Brain microvascular endothelial cell (primary cell): Measurements from ENCODE around the gene ZDHHC11B.

ENCODE experiments used
- DNase-seq: peaks from one replicate; pipeline ENCODE4 v3.0.0-alpha.2; 2020
- H3K27ac ChIP-seq: fragments of 250-450 bp; sonication (Bioruptor Pico); 2 replicates; pipeline ENCODE4 v1.5.1; 2020; ENCODE audit warnings: mild to moderate bottlenecking, moderate library complexity
- H3K27me3 ChIP-seq: fragments of 250-450 bp; sonication (Bioruptor Pico); replicated peaks from 2 replicates; pipeline ENCODE4 v1.5.1; 2020; ENCODE audit warnings: mild to moderate bottlenecking
- H3K36me3 ChIP-seq: fragments of 250-450 bp; sonication (Bioruptor Pico); replicated peaks from 2 replicates; pipeline ENCODE4 v1.5.1; 2020; ENCODE audit warnings: mild to moderate bottlenecking
- H3K4me3 ChIP-seq: 2 replicates; pipeline ENCODE4 v1.5.1; 2011; ENCODE audit warnings: low read depth, mild to moderate bottlenecking, control low read depth, low read length, moderate library complexity
- in situ Hi-C: cut with HindIII; loops from 2 replicates; pipeline ENCODE4 v1.10.0; 2017; ENCODE audit warnings: low sequenced_read_pairs, low pct_ligation_motif_present
- TF ChIP-seq, protein P1 (sequence below): IDR thresholded peaks from 2 replicates; pipeline ENCODE4 v1.5.1; 2011; ENCODE audit warnings: low read depth, mild to moderate bottlenecking, moderate library complexity, low read length, control low read depth, inconsistent platforms; ENCODE audit errors: missing control alignments

Gene ZDHHC11B

DNA sequence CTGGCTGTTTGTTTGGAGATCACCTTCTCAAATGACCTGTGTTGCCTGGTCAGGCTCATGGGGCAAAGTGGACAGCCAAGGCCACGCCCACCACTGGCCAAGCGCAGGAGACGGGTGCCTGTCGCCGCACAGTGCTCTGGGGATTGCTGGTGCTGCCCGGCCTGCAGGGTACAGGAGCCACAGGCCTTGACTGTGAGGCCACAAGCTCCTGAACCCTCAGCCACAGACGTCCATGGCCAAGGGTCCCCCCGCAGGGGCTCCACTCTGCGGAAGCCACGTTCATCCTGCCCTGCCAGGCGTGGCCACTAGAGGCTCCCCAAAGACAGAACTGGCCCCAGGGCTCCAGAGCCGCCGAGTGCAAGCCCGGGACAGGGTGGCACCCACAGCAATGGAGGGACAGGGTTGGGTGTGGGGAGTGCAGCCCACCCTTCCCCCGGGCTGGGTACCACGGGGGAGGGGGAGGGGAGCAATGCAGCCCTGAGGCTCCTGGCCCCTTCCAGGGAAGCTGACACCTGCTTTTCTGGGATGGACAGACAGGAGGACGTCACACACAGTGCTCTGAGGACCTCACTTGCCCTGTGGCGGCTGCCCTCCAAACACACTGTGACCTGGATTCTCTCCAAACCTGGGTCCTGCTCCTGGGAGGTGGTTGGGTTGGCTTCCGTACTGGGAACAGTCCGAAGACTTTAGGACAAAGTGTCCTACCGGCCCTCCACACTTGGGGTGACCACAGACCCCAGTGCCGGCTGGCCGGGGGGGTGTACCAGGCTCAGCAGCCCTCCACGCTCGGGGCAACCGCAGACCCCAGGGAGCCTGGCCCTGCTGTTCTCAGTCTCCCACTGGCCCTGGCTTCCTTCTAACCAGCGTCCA, 112.8 kb downstream of the ZDHHC11B start:
- Histone ChIP-seq H3K27ac (peak overlapping the region; percentile 37), H3K36me3 (peaks cover 2% of the 10 kb centered on the region), H3K4me3 (peak overlapping the region; percentile 15), H3K27me3 (peaks cover 6% of the 10 kb centered on the region)
- TF ChIP-seq, protein P1, sequence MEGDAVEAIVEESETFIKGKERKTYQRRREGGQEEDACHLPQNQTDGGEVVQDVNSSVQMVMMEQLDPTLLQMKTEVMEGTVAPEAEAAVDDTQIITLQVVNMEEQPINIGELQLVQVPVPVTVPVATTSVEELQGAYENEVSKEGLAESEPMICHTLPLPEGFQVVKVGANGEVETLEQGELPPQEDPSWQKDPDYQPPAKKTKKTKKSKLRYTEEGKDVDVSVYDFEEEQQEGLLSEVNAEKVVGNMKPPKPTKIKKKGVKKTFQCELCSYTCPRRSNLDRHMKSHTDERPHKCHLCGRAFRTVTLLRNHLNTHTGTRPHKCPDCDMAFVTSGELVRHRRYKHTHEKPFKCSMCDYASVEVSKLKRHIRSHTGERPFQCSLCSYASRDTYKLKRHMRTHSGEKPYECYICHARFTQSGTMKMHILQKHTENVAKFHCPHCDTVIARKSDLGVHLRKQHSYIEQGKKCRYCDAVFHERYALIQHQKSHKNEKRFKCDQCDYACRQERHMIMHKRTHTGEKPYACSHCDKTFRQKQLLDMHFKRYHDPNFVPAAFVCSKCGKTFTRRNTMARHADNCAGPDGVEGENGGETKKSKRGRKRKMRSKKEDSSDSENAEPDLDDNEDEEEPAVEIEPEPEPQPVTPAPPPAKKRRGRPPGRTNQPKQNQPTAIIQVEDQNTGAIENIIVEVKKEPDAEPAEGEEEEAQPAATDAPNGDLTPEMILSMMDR, result peak; percentile 97
- in situ Hi-C loops, result no loop called here
- peak; percentile 51 for DNase-seq

GRCh38 chr5:670396-671270, 113.9 kb downstream of the ZDHHC11B start:
- TF ChIP-seq, protein P1, result no peak
- Histone ChIP-seq H3K4me3 (no peak overlapping the region), H3K27me3 (peaks cover 6% of the 10 kb centered on the region), H3K27ac (peak overlapping the region; percentile 59), H3K36me3 (peaks cover 2% of the 10 kb centered on the region)
- no peak for DNase-seq
- in situ Hi-C loops, result no loop called here

DNA sequence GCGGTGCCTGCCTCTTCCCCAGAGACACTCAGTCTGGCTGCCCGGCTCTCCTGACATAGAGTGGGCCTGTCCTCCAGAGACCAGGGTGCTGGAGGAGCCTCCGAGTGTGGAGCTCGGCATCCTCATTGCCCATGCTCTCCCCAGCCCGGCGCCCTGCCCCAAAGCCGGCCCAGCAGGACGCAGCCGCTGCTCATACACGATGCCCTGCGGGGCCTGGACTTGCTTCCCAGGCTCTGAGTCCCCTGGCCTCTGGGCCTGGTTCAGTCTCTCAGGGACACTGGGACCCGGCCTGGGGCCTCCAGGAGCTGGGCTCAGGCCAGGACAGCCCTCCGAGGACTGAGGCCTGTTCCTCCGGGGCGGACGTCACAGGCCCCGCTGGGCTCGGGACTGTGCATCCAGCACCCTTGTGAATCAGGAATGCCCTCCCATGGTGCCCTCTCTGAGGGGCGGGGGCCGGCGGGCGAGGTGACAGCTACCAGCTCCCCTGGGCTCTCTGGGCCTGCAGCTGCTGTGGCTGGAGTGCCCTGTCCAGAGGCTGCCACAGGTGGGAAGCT, 114.6 kb downstream of the ZDHHC11B start:
- in situ Hi-C loops, result no loop called here
- TF ChIP-seq, protein P1, result no peak
- Histone ChIP-seq H3K27ac (peak overlapping the region; percentile 59), H3K36me3 (peaks cover 2% of the 10 kb centered on the region), H3K27me3 (peaks cover 6% of the 10 kb centered on the region), H3K4me3 (no peak overlapping the region)
- DNase-seq, result no peak

DNA sequence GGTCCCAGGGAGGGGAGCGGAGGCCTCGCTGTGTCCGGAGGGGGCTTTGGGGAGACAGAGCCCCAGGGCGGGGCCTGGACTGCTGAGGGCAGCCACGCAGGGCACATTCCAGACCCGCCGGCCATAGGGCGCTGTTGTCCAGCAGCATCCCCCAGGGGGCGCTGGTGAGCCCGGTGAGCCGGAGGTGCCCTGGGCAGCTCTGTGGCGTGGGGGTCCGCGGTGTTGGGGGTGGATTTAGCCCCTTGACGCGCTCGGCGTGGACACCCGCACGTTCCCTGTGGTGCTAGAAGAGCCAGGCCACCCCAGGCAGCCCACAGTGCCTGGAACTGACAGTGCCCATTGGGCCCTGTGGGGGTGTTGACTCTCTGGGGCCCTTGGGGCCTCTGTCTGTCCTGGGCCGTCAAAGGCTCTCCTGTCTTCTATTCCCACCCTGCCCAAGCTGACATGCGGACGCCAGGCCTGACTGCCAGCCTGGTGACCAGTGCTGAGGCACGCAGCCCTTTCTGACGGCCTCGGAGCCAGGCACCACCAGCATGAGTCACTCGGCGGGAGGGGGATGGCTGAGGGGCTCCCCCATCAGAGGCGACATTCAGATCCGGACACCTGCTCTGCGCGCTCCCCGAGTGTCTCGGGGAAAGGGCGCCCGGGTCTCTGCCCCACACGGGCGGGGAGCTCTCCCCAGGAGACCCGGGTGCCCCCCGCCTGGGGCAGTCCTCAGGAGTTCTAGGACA, 115.3 kb downstream of the ZDHHC11B start:
- peak; percentile 61 for DNase-seq
- Histone ChIP-seq H3K4me3 (no peak overlapping the region), H3K27me3 (peaks cover 6% of the 10 kb centered on the region), H3K36me3 (peaks cover 2% of the 10 kb centered on the region), H3K27ac (peak overlapping the region; percentile 59)
- in situ Hi-C loops, result no loop called here
- TF ChIP-seq, protein P1, result peak; percentile 87

- Histone ChIP-seq H3K27ac (no peak overlapping the region), H3K36me3 (peaks cover 2% of the 10 kb centered on the region), H3K27me3 (peaks cover 2% of the 10 kb centered on the region), H3K4me3 (no peak overlapping the region)
- DNase-seq, result no peak
- in situ Hi-C loops, result no loop called here
- TF ChIP-seq, protein P1, result no peak
Observed at GRCh38 chr5:668283-668995, 116.1 kb downstream of the ZDHHC11B start.
